ENCODE data around the gene BCAS1.

Gene BCAS1

DNA sequence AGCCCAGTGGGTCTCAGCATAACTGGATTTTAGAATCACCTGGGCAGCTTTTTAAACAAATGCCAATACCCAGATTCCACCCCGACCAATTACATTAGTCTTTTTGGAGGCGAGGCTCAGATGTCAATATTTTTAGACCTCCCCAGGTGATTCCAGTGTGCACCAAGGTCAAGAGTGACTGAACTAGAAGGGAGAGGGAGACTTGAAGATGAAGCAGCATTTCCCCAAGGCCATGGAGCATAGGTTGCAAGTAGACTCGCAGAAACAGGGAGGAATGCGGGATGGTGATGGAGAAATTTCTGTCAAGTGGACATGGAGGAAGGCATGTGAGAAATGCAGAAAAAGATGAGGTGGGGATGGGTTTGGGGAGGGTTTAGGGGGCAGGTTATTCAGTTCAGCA lies 64.9 kb downstream of the BCAS1 start:
- TF ChIP-seq, protein P1, sequence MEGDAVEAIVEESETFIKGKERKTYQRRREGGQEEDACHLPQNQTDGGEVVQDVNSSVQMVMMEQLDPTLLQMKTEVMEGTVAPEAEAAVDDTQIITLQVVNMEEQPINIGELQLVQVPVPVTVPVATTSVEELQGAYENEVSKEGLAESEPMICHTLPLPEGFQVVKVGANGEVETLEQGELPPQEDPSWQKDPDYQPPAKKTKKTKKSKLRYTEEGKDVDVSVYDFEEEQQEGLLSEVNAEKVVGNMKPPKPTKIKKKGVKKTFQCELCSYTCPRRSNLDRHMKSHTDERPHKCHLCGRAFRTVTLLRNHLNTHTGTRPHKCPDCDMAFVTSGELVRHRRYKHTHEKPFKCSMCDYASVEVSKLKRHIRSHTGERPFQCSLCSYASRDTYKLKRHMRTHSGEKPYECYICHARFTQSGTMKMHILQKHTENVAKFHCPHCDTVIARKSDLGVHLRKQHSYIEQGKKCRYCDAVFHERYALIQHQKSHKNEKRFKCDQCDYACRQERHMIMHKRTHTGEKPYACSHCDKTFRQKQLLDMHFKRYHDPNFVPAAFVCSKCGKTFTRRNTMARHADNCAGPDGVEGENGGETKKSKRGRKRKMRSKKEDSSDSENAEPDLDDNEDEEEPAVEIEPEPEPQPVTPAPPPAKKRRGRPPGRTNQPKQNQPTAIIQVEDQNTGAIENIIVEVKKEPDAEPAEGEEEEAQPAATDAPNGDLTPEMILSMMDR (IDR thresholded peaks at IDR 0.05; ENCODE audit: low read depth, low read length), result no peak

DNA sequence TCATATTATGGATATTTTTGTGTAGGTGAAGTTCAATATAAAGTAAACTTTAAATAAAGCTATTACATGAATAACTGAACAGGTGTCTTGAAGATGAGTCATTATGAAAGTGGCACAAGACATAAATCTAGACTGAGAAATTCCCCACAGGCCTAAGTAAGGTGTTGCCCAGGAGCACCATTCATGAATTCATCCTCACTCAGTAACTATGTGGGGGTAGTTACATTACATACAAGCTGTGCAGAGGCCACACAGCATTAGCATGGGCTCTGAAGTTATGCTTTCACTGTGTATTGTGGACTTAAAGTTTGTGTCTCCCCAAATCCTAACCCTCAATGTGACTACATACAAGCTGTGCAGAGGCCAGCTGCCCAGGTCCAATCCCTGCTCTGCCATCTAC lies 65.9 kb downstream of the BCAS1 start:
- DNase-seq (ENCODE audit: low read depth in 2 of 2), result no peak
- TF ChIP-seq, protein P1 (IDR thresholded peaks at IDR 0.05; ENCODE audit: low read depth, low read length), result no peak
- no peak overlapping the region for H3K4me3 ChIP-seq (replicated peaks in 1 of 2; ENCODE audit: low read depth in 2 of 2, low read length in 2 of 2)

More for the DNA sequence above, 64.9 kb downstream of the BCAS1 start:
- no peak for DNase-seq (ENCODE audit: low read depth in 2 of 2)
- no peak overlapping the region for H3K4me3 ChIP-seq (replicated peaks in 1 of 2; ENCODE audit: low read depth in 2 of 2, low read length in 2 of 2)

GRCh38 chr20:54002741-54003140 lies 67.7 kb downstream of the BCAS1 start:
- no peak for DNase-seq (ENCODE audit: low read depth in 2 of 2)
- H3K4me3 ChIP-seq (replicated peaks in 1 of 2; ENCODE audit: low read depth in 2 of 2, low read length in 2 of 2), result no peak overlapping the region
- TF ChIP-seq, protein P1 (IDR thresholded peaks at IDR 0.05; ENCODE audit: low read depth, low read length), result no peak

- DNase-seq (ENCODE audit: low read depth in 2 of 2), result no peak
- H3K4me3 ChIP-seq (replicated peaks in 1 of 2; ENCODE audit: low read depth in 2 of 2, low read length in 2 of 2), result no peak overlapping the region
- TF ChIP-seq, protein P1 (IDR thresholded peaks at IDR 0.05; ENCODE audit: low read depth, low read length), result no peak
These were observed 68.3 kb downstream of the BCAS1 start for GRCh38 chr20:54002056-54002575.

DNA sequence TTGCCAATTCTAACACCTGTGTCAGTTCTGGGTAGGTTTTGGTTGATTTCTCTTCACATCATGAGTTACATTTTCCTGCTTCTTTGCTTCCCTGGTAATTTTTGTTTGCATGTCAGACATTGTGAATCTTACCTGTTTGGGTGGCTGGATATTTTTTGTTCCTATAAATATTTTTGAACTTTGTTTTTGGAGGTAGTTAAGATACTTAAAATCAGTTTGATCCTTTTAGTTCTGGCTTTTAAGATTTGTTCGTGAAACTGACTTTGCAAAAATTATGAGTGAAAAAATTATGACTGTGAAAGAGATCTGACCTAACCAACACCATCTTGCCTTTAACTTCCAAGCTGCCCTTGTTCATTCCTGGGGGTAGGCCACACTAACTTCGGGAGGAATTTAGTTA lies 69.5 kb downstream of the BCAS1 start:
- H3K4me3 ChIP-seq (replicated peaks in 1 of 2; ENCODE audit: low read depth in 2 of 2, low read length in 2 of 2), result no peak overlapping the region
- no peak for DNase-seq (ENCODE audit: low read depth in 2 of 2)
- TF ChIP-seq, protein P1 (IDR thresholded peaks at IDR 0.05; ENCODE audit: low read depth, low read length), result no peak

- DNase-seq (ENCODE audit: low read depth in 2 of 2), result no peak
- no peak overlapping the region for H3K4me3 ChIP-seq (replicated peaks in 1 of 2; ENCODE audit: low read depth in 2 of 2, low read length in 2 of 2)
- TF ChIP-seq, protein P1 (IDR thresholded peaks at IDR 0.05; ENCODE audit: low read depth, low read length), result no peak
These were observed 70.1 kb downstream of the BCAS1 start for GRCh38 chr20:54000262-54000661.

DNA sequence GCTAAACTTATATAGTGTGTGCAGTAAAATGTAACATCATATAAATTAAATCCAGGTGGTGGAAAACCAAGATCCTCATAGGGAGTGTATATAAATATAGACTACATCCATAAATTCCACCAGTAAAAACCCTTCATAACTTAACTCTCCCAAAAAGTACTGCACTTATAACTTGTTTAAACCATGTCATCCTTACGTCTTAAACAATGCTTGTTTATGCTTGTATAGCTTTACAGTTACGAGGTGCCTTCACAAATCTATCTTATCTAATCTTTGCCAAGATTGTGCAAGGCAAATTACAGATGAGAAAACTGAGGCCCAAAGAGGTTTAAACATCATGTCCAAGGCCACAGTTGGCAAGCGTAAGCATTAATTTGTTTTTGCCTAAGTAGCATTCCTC lies 71.3 kb downstream of the BCAS1 start:
- H3K4me3 ChIP-seq (replicated peaks in 1 of 2; ENCODE audit: low read depth in 2 of 2, low read length in 2 of 2), result no peak overlapping the region
- TF ChIP-seq, protein P1 (IDR thresholded peaks at IDR 0.05; ENCODE audit: low read depth, low read length), result no peak
- DNase-seq (ENCODE audit: low read depth in 2 of 2), result no peak

Data from cardiac fibroblast (primary cell).